ENCODE measurements around the gene AWAT2. TPM values are rescaled to one million over a fixed set of nuclear protein-coding genes. Genes with fewer than 3 reads are reported as not detected.
"Not testable (repeated sequence)": the region's sequence is repeated elsewhere in the genome, so short reads cannot be mapped to it uniquely, and the experiment has no call there.

AWAT2 gene
- total RNA-seq, 4 donors from 2014 or later, result not detected

DNA sequence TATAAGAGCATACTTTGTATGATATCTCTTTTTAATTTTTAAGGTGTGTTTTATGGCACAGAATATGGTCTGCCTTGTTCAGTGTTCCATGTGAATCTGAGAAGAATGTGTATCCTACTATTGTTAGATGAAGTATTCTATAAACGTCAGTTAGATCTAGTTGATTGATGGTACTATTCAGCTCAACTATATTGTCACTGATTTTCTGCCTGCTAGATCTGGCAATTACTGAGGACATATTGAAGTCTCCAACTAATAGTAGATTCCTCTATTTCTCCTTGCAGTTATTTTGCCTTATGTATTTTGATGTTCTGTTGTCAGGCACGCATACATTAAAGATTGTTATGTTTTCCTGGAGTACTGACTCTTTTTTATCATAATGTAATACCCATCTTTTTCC lies 39.8 kb downstream of the AWAT2 start:
- TF ChIP-seq CTCF (IDR thresholded peaks at IDR 0.05) (no peak), POLR2A (IDR thresholded peaks at IDR 0.05) (no peak)
- H3K27me3 ChIP-seq, result no peaks in the 10 kb centered on the region
- no peaks in the 10 kb centered on the region for H3K9me3 ChIP-seq
- DNase-seq, result no peak
- no peaks in the 10 kb centered on the region for H3K4me1 ChIP-seq
- no peaks in the 10 kb centered on the region for H3K36me3 ChIP-seq
- H3K27ac ChIP-seq, result no peak overlapping the region
- H3K4me3 ChIP-seq, result no peak overlapping the region

DNA sequence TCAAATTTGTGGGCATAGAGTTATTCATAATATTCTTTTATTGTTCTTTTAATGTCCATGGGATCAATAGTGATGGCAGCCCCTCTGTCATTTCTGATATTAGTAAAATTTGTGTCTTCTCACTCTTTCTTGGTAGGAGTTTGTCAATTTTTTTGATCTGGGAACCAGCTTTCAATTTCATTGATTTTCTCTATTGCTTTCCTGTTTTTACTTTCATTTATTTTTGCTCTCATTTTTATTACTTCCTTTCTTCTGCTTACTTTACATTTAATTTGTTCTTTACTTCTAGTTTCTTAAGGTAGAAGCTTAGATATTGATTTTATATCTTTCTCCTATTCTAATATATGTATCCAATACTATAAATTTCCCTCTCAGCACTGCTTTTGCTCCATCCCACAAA lies 40.7 kb downstream of the AWAT2 start:
- TF ChIP-seq CTCF (IDR thresholded peaks at IDR 0.05) (no peak), POLR2A (IDR thresholded peaks at IDR 0.05) (no peak)

DNA sequence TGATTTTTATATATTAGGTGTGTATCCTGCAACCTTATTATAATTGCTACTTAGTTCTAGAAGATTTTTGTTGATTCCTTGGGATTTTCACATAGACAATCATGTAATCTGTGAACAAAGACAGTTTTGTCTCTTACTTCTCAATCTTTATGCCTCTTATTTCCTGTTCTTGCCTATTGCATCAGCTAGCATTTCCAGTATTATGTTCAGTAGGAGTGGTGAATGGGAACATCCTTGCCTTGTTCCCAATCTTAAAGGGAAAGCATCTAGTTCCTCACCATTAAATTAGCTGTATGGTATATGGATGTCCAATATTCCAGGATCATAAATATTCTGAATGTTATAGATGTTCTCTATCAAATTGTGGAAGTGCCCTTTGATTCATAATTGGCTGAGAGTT lies 41.8 kb downstream of the AWAT2 start:
- TF ChIP-seq POLR2A (IDR thresholded peaks at IDR 0.05) (no peak), CTCF (IDR thresholded peaks at IDR 0.05) (no peak)
- Histone ChIP-seq H3K4me1 (no peaks in the 10 kb centered on the region), H3K36me3 (no peaks in the 10 kb centered on the region), H3K27ac (no peak overlapping the region), H3K9me3 (no peaks in the 10 kb centered on the region), H3K27me3 (no peaks in the 10 kb centered on the region), H3K4me3 (no peak overlapping the region)
- no peak for DNase-seq

More for the DNA sequence above, 40.7 kb downstream of the AWAT2 start:
- H3K4me1 ChIP-seq, result no peaks in the 10 kb centered on the region
- no peak for DNase-seq
- no peaks in the 10 kb centered on the region for H3K36me3 ChIP-seq
- H3K9me3 ChIP-seq, result no peaks in the 10 kb centered on the region
- no peak overlapping the region for H3K4me3 ChIP-seq
- H3K27ac ChIP-seq, result no peak overlapping the region
- H3K27me3 ChIP-seq, result no peaks in the 10 kb centered on the region

- Histone ChIP-seq H3K9me3 (no peaks in the 10 kb centered on the region), H3K27ac (no peak overlapping the region), H3K4me1 (no peaks in the 10 kb centered on the region), H3K4me3 (no peak overlapping the region), H3K27me3 (no peaks in the 10 kb centered on the region), H3K36me3 (no peaks in the 10 kb centered on the region)
- DNase-seq, result no peak
- TF ChIP-seq CTCF (IDR thresholded peaks at IDR 0.05) (no peak), POLR2A (IDR thresholded peaks at IDR 0.05) (no peak)
Measured at GRCh38 chrX:70001708-70002341, 47.9 kb downstream of the AWAT2 start.

GRCh38 chrX:70001269-70001668 lies 48.5 kb downstream of the AWAT2 start:
- TF ChIP-seq POLR2A (IDR thresholded peaks at IDR 0.05), result no peak
- no peak for TF ChIP-seq CTCF (IDR thresholded peaks at IDR 0.05)
- Histone ChIP-seq H3K9me3 (no peaks in the 10 kb centered on the region), H3K4me3 (no peak overlapping the region), H3K36me3 (no peaks in the 10 kb centered on the region), H3K4me1 (no peaks in the 10 kb centered on the region), H3K27ac (no peak overlapping the region), H3K27me3 (no peaks in the 10 kb centered on the region)
- no peak for DNase-seq

DNA sequence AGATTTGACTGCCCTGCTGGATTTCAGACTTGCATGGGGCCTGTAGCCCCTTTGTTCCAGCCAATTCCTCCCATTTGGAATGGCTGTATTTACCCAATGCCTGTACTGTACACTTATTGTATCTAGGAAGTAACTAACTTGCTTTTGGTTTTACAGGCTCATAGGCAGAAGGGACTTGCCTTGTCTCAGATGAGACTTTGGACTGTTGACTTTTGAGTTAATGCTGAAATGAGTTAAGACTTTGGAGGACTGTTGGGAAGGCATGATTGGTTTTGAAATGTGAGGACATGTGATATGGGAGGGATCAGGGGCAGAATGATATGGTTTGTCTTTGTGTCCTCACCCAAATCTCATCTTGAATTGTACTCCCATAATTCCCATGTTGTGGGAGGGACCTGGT lies 51.4 kb downstream of the AWAT2 start:
- H3K27me3 ChIP-seq, H3K9me3 ChIP-seq, H3K4me3 ChIP-seq: not testable (repeated sequence)

More for the DNA sequence above, 51.4 kb downstream of the AWAT2 start:
- not testable (repeated sequence) for H3K27ac ChIP-seq, H3K4me1 ChIP-seq, DNase-seq, H3K36me3 ChIP-seq
